ENCODE results near the gene RDX. TPM values are rescaled to one million over a fixed set of nuclear protein-coding genes. Genes with fewer than 3 reads are reported as not detected.
A peak's percentile ranks its signal among the peaks of the same experiment; 100 is the strongest.

RDX gene
- 10 to 100 TPM; 35.2 to 37.4 TPM for total RNA-seq

DNA sequence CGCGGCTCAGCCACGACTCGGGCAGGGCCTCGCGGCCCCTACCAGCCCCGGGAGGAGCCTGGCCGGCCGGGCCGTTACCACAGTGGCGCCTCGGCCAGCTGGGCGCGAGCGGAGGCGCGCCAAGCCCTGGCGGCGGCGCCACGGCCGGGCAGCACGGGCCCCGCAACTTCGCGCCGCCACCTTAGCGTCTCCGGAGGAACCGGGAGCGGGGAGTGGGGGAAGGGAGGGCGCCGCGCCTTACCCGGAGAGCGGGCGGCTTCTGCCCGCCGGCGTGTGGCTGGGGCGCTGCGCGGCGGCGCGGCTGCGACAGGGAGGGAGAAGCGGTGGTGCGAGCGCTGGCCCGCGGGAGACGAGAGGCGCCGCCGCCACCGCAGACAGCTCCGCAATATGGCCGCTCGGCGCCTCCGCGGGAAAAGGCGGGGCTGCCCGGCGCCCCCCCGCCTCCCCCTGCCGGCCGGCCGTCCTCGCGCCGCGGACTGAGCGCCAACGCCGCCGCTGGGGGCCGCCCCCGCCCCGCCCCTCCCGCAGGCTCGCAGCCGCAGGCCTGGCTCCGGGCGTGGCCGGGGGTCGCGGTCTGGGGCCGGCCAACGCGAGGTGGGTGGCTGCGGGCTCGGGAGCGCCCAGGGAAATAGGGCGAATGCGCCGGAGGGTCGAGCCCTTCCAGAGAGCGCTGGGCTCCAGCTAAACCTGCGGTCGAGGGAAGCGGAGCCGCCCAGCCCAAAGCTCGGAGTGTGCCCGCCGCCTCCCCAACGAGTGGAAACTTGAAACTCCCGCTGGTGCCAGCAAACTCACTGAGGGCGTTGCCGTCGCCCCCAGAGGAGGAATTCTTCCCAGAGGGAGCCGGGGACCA is at the start of gene RDX:
RDX (minus strand) TSS at position 389 of the 850 bp plus-strand sequence. CDS start 16,922 bp downstream, outside the sequence.
- CTCF ChIA-PET = interaction anchor here (0.6 to 1.6 kb wide), 5 partner anchors 32 to 959 kb away, joined by 3 to 5 read pairs (median 4); no protein-coding TSS in a partner anchor
- peak within 1 kb of the TSS; percentile 83 for H3K27ac Mint-ChIP-seq
- peaks cover 39% of the 10 kb centered on the region for H3K4me1 Mint-ChIP-seq (ENCODE audit: low read depth)
- no peaks in the 10 kb centered on the region for H3K27me3 Mint-ChIP-seq (ENCODE audit: low read depth)
- peak; percentile 53 for DNase-seq
- intact Hi-C loops (cut with micrococcal nuclease) = loop anchor here (1.0 to 2.0 kb wide), 4 partner anchors 18 to 135 kb away; no protein-coding TSS in a partner anchor
- peaks cover 3% of the 10 kb centered on the region for H3K9me3 Mint-ChIP-seq
- peak within 1 kb of the TSS; percentile 91 for H3K4me3 Mint-ChIP-seq
- H3K36me3 Mint-ChIP-seq (ENCODE audit: low read depth) = peaks cover 5% of the 10 kb centered on the region

DNA sequence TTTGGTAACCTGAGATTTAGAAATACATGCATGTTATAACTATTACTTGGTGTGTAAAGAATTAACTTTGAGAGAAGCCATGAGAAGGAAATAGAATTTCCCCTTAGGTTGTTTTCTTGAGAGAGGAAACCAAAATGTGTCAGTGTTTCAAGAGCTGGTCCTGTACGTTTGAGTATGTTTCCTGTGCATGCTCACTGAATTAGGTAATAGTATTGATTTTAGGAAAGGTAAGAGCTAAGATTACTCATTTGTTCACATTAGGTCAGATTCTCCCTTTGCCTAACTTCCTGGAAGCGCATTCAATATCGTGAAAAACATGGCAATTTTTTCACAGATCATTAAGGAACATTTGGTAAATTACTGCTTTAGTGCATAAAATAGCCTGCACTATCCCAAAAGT is 49.3 kb upstream of the RDX start:
- H3K9me3 Mint-ChIP-seq = peaks cover 6% of the 10 kb centered on the region
- DNase-seq = no peak
- peak overlapping the region; percentile 90 for H3K27ac Mint-ChIP-seq
- CTCF ChIA-PET = interaction anchor here (1.2 kb wide), 1 partner anchor 18 kb away, joined by 3 read pairs; no protein-coding TSS in a partner anchor
- H3K27me3 Mint-ChIP-seq (ENCODE audit: low read depth) = no peaks in the 10 kb centered on the region
- H3K4me3 Mint-ChIP-seq = no peak overlapping the region
- intact Hi-C loops (cut with micrococcal nuclease) = loop anchor here (1.0 to 10.0 kb wide), 7 partner anchors 8 to 1723 kb away; partner anchors contain the start of gene DIXDC1
- peaks cover 6% of the 10 kb centered on the region for H3K36me3 Mint-ChIP-seq (ENCODE audit: low read depth)
- H3K4me1 Mint-ChIP-seq (ENCODE audit: low read depth) = peaks cover 65% of the 10 kb centered on the region

DNA sequence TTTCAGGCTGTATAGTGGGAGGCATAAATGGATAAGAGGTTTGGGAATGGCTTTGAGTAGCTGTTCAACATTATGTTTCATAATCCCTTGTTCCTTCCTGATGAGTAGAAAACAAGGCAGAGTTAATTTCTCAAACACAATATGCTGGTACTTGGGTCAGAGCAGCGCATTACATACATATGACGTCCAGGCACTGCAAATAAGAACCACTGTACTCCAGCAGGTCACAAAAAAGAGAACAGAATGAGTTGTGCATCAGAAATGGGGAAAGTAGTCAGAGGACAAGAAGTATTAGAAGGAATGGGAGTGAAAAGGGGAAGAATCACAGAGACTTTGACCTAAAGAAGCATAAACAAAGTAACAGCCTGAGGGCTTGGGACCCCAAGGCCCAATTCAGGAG is 44.0 kb upstream of the RDX start:
- H3K4me3 Mint-ChIP-seq = no peak overlapping the region
- intact Hi-C loops (cut with micrococcal nuclease) = loop anchor here (10.0 kb wide), 2 partner anchors 1594 to 1606 kb away; partner anchors contain the start of gene DIXDC1
- peaks cover 6% of the 10 kb centered on the region for H3K36me3 Mint-ChIP-seq (ENCODE audit: low read depth)
- H3K4me1 Mint-ChIP-seq (ENCODE audit: low read depth) = peaks cover 34% of the 10 kb centered on the region
- no peak overlapping the region for H3K27ac Mint-ChIP-seq
- peaks cover 2% of the 10 kb centered on the region for H3K27me3 Mint-ChIP-seq (ENCODE audit: low read depth)
- peaks cover 6% of the 10 kb centered on the region for H3K9me3 Mint-ChIP-seq
- no peak for DNase-seq
- CTCF ChIA-PET = interaction anchor here (0.9 kb wide), 1 partner anchor 140 kb away, joined by 3 read pairs; no protein-coding TSS in a partner anchor

DNA sequence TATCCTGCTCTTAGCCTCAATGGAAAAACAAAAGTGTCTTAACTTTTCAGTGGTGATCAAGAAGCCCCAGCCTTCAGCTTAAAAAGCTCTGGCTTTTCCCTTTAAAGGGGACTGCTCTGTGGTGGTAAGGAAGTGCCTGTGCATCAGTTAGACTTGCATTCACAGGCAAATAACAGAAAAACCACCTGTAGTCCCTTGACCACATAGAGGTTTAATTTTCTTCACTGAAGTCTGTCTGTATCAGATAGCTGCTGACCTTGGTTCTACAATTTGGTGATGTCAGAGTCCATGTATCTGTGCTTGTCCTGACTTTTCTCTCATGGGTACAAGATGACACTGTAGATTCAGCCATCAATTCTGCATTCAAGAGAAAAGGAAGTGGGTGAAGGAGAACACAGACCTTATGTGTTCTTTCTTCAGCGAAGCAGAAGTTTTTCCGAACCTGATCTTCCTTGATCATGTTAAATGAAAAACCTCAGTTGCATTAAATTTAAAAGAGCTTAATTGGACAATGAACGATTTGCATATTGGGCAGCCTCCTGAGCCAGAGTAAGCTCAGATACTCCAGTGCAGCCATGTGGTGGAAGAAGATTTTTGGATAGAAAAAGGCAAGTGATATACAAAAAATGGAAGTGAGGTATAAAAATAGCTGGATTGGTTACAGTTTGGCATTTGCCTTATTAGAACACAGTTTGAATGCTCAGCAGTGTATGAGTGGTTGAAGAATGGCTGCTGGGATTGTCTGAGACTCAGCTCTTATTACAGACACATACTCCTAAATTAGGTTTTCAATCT is 43.2 kb upstream of the RDX start:
- Mint-ChIP-seq H3K4me3 (no peak overlapping the region), H3K9me3 (peaks cover 4% of the 10 kb centered on the region), H3K4me1 (ENCODE audit: low read depth) (peaks cover 26% of the 10 kb centered on the region), H3K27me3 (ENCODE audit: low read depth) (peaks cover 2% of the 10 kb centered on the region), H3K36me3 (ENCODE audit: low read depth) (peaks cover 4% of the 10 kb centered on the region), H3K27ac (no peak overlapping the region)
- CTCF ChIA-PET = interaction anchor here (0.9 to 1.8 kb wide), 3 partner anchors 9 to 139 kb away, joined by 3 to 10 read pairs (median 3); no protein-coding TSS in a partner anchor
- intact Hi-C loops (cut with micrococcal nuclease) = loop anchor here (10.0 kb wide), 2 partner anchors 1595 to 1605 kb away; partner anchors contain the start of gene DIXDC1
- no peak for DNase-seq

DNA sequence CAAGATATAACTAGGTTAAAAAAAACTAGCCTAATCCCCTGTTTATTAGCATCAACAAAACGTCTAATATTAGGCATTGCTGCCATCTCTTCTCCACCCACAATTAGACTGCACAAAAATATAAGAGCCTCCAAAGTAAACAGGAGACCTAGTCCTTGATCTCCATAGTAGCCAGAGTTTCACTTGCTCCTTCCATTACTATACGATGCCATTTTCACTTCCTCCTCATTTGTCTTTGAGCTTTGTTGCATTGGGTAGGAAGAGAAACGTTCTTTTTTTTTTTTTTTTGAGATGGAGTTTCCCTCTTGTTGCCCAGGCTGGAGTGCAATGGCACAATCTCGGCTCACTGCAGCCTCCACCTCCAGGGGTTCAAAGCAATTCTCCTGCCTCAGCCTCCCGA is 42.3 kb upstream of the RDX start:
- Mint-ChIP-seq H3K27me3 (ENCODE audit: low read depth) (peaks cover 2% of the 10 kb centered on the region), H3K9me3 (no peaks in the 10 kb centered on the region), H3K36me3 (ENCODE audit: low read depth) (no peaks in the 10 kb centered on the region), H3K4me3 (no peak overlapping the region), H3K4me1 (ENCODE audit: low read depth) (peaks cover 21% of the 10 kb centered on the region), H3K27ac (no peak overlapping the region)
- no peak for DNase-seq
- CTCF ChIA-PET = interaction anchor here (0.7 to 1.8 kb wide), 4 partner anchors 10 to 1870 kb away, joined by 3 to 10 read pairs (median 3); no protein-coding TSS in a partner anchor
- intact Hi-C loops (cut with micrococcal nuclease) = no loop called here

DNA sequence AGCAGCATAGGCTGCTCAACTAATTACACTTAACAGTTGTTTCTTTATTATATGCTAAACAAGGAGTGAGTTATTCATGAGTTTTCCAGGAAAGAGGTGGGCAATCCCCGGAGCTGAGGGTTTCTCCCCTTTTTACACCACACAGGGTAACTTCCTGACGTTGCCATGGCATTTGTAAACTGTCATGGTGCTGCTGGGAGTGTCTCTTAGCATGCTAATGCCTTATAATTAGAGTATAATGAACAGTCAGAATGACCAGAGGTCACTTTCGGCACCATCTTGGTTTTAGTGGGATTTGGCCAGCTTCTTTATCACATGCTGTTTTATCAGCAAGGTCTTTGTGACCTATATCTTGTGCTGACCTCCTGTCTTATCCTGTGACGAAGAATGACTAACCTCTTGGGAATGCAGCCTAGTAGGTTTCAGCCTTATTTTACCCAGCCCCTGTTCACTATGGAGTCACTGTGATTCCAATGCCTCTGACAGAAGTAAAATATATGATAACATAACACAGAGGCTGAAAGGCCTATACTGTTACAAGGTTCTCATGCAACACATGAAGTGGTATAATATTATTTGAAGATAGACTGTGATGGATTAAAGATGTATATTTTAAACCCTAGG is 41.3 kb upstream of the RDX start:
- DNase-seq = peak; percentile 81
- Mint-ChIP-seq H3K9me3 (no peaks in the 10 kb centered on the region), H3K4me1 (ENCODE audit: low read depth) (peaks cover 21% of the 10 kb centered on the region), H3K27me3 (ENCODE audit: low read depth) (peaks cover 2% of the 10 kb centered on the region), H3K27ac (no peak overlapping the region), H3K36me3 (ENCODE audit: low read depth) (no peaks in the 10 kb centered on the region), H3K4me3 (no peak overlapping the region)
- CTCF ChIA-PET = no interaction called here
- intact Hi-C loops (cut with micrococcal nuclease) = loop anchor here (1.0 kb wide), 3 partner anchors 8 to 12 kb away; no protein-coding TSS in a partner anchor

DNA sequence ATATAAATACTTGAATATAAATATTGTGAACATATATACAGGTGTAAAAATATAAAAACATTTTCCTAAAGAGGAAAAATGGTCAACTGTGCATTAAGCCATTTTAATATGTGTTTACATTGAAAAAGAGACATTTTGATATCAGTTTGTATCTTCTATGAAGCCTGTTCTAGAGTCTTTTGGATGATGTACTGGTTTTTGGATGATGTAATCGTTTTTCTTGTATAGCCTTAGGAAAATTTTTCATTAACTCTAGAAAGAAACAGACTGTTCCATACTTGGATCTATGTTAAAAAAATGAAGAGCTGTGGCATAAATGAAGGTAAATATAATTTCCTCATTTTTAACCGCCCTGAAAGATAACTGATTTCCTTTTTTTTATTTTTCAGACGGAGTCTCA is 39.6 kb upstream of the RDX start:
- no peak for DNase-seq
- H3K27ac Mint-ChIP-seq = no peak overlapping the region
- peaks cover 23% of the 10 kb centered on the region for H3K4me1 Mint-ChIP-seq (ENCODE audit: low read depth)
- H3K36me3 Mint-ChIP-seq (ENCODE audit: low read depth) = peaks cover 4% of the 10 kb centered on the region
- no peak overlapping the region for H3K4me3 Mint-ChIP-seq
- CTCF ChIA-PET = no interaction called here
- H3K9me3 Mint-ChIP-seq = no peaks in the 10 kb centered on the region
- peaks cover 2% of the 10 kb centered on the region for H3K27me3 Mint-ChIP-seq (ENCODE audit: low read depth)
- intact Hi-C loops (cut with micrococcal nuclease) = no loop called here

DNA sequence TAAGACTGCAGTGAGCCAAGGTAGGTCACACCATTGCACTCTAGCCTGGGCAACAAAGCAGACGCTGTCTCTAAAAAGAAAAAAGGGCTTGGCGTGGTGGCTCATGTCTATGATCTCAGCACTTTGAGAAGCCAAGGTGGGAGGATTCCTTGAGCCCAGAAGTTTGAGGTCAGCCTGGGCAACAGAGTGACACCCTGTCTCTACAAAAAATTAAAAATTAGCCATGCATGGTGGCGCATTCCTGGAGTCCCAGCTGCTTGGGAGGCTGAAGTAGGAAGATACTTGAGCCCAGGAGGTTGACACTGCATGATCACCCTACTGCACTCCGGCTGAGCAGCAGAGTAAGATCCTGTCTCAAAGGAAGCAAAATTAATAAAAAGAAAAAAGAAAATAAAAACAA is 38.9 kb upstream of the RDX start:
- CTCF ChIA-PET = no interaction called here
- Mint-ChIP-seq H3K4me3 (no peak overlapping the region), H3K4me1 (ENCODE audit: low read depth) (peaks cover 23% of the 10 kb centered on the region), H3K9me3 (no peaks in the 10 kb centered on the region), H3K27me3 (ENCODE audit: low read depth) (peaks cover 2% of the 10 kb centered on the region), H3K36me3 (ENCODE audit: low read depth) (peaks cover 4% of the 10 kb centered on the region), H3K27ac (no peak overlapping the region)
- intact Hi-C loops (cut with micrococcal nuclease) = no loop called here
- no peak for DNase-seq

DNA sequence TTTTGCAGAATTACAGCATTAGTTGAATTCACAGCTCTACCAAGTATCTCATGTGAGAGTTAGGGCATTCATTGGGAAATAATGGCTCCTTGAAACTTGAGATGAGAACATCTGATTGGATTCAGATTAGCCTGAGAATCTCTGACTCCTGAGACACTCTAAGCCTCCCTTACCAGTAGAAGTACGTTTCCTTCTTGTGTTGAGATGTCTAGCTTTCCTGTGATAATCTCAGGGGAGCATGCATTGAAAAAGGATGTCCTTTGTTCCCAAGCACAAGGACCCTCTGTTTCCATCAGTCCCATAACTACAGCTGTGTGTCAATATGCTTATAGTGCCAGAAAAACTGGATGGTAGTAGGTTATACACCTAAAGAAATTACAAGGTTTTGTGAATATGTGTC is 35.2 kb upstream of the RDX start:
- Mint-ChIP-seq H3K4me1 (ENCODE audit: low read depth) (peaks cover 18% of the 10 kb centered on the region), H3K27ac (no peak overlapping the region), H3K27me3 (ENCODE audit: low read depth) (no peaks in the 10 kb centered on the region), H3K9me3 (no peaks in the 10 kb centered on the region), H3K36me3 (ENCODE audit: low read depth) (peaks cover 4% of the 10 kb centered on the region), H3K4me3 (no peak overlapping the region)
- DNase-seq = no peak
- CTCF ChIA-PET = interaction anchor here (1.3 kb wide), 1 partner anchor 18 kb away, joined by 3 read pairs; no protein-coding TSS in a partner anchor
- intact Hi-C loops (cut with micrococcal nuclease) = no loop called here

DNA sequence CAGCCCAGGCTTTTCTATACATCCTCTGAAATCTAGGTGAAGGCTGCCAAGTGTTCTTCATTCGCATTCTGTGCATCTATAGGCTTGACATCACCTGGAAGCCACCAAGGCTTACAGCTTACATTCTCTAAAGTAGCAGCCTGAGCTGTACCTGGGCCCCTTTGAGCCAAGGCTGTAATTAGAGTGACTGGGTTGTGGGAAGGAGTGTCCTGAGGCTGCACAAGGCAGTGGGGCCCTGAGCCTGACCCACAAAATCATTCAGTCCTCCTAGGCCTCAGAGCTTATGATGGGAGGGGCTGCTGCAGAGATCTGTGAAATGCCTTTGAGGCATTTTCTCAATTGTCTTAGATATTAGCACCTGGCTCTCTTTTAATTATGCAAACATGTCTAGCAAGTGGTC is 33.0 kb upstream of the RDX start:
- DNase-seq = no peak
- peaks cover 4% of the 10 kb centered on the region for H3K36me3 Mint-ChIP-seq (ENCODE audit: low read depth)
- no peaks in the 10 kb centered on the region for H3K9me3 Mint-ChIP-seq
- intact Hi-C loops (cut with micrococcal nuclease) = loop anchor here (5.0 kb wide), 1 partner anchor 503 kb away; no protein-coding TSS in a partner anchor
- H3K4me1 Mint-ChIP-seq (ENCODE audit: low read depth) = peaks cover 18% of the 10 kb centered on the region
- CTCF ChIA-PET = interaction anchor here (1.2 to 2.0 kb wide), 4 partner anchors 13 to 52 kb away, joined by 3 to 5 read pairs (median 5); partner anchors contain the start of gene RDX
- H3K27me3 Mint-ChIP-seq (ENCODE audit: low read depth) = no peaks in the 10 kb centered on the region
- H3K4me3 Mint-ChIP-seq = peak overlapping the region; percentile 81
- H3K27ac Mint-ChIP-seq = no peak overlapping the region

DNA sequence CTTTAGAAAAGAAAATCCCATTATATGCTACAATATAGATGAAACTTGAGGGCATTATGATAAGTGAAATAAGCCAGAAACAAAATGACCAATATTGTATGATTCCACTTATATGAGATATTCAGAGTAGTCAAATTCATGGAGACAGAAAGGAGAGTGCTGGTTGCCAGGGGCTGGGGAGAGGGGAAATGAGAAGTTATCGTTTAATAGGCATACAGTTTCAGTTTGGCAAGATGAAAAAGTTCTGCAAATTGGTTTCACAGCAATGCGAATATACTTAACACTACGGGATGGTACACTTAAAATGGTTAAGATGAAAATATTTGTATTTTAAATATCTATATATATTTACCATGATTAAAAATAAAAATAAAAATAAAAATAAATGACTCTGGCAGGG is 31.1 kb upstream of the RDX start:
- Mint-ChIP-seq H3K4me1 (ENCODE audit: low read depth) (peaks cover 18% of the 10 kb centered on the region), H3K9me3 (no peaks in the 10 kb centered on the region), H3K36me3 (ENCODE audit: low read depth) (peaks cover 4% of the 10 kb centered on the region), H3K4me3 (peak overlapping the region; percentile 81), H3K27me3 (ENCODE audit: low read depth) (peaks cover under 1% of the 10 kb centered on the region), H3K27ac (peak overlapping the region; percentile 65)
- CTCF ChIA-PET = interaction anchor here (0.7 kb wide), 1 partner anchor 582 kb away, joined by 4 read pairs; no protein-coding TSS in a partner anchor
- intact Hi-C loops (cut with micrococcal nuclease) = loop anchor here (5.0 kb wide), 1 partner anchor 505 kb away; no protein-coding TSS in a partner anchor
- no peak for DNase-seq
